Activated T-cell treated with anti-CD3 and anti-CD28 coated beads for 1 hour (primary cell): ENCODE data around the gene CFAP20.
"Not testable (repeated sequence)": the region's sequence is repeated elsewhere in the genome, so short reads cannot be mapped to it uniquely, and the experiment has no call there.

Experiments used
- DNase-seq: peaks from one replicate; pipeline ENCODE4 v3.0.0-alpha.2; 2020; ENCODE audit warnings: low read depth

CFAP20 gene

GRCh38 chr16:58096249-58096648 is 32.9 kb downstream of the CFAP20 start:
- no peak for DNase-seq

- not testable (repeated sequence) for DNase-seq
These were observed 33.6 kb downstream of the CFAP20 start for GRCh38 chr16:58095575-58095960.

GRCh38 chr16:58094791-58095574 is 34.2 kb downstream of the CFAP20 start:
- DNase-seq: no peak

- DNase-seq: no peak
These were observed 35.2 kb downstream of the CFAP20 start for GRCh38 chr16:58094026-58094425.

GRCh38 chr16:58090396-58090795 is 38.8 kb downstream of the CFAP20 start:
- not testable (repeated sequence) for DNase-seq

GRCh38 chr16:58088091-58088490 is 41.1 kb downstream of the CFAP20 start:
- DNase-seq: no peak

- DNase-seq: no peak
These were observed 41.8 kb downstream of the CFAP20 start for GRCh38 chr16:58087209-58087913.

- no peak for DNase-seq
These were observed 42.6 kb downstream of the CFAP20 start for GRCh38 chr16:58086381-58087208.

GRCh38 chr16:58085584-58086251 is 43.5 kb downstream of the CFAP20 start:
- DNase-seq: no peak

GRCh38 chr16:58085171-58085570 is 44.0 kb downstream of the CFAP20 start:
- no peak for DNase-seq

GRCh38 chr16:58084635-58085034 is 44.5 kb downstream of the CFAP20 start:
- no peak for DNase-seq

GRCh38 chr16:58082381-58082780 is 46.8 kb downstream of the CFAP20 start:
- DNase-seq: no peak

GRCh38 chr16:58080657-58081056 is 48.5 kb downstream of the CFAP20 start:
- not testable (repeated sequence) for DNase-seq

- no peak for DNase-seq
These were observed 51.4 kb downstream of the CFAP20 start for GRCh38 chr16:58077796-58078195.

GRCh38 chr16:58076514-58076913 is 52.7 kb downstream of the CFAP20 start:
- DNase-seq: no peak

GRCh38 chr16:58074657-58075056 is 54.5 kb downstream of the CFAP20 start:
- no peak for DNase-seq

GRCh38 chr16:58073086-58073485 is 56.1 kb downstream of the CFAP20 start:
- DNase-seq: not testable (repeated sequence)

- not testable (repeated sequence) for DNase-seq
These were observed 57.0 kb downstream of the CFAP20 start for GRCh38 chr16:58072134-58072533.

GRCh38 chr16:58070585-58070984 is 58.6 kb downstream of the CFAP20 start:
- DNase-seq: no peak
